Loucy (cell line): Measurements from ENCODE around the gene AADAC.

ENCODE experiments used
- EZH2phosphoT487 ChIP-seq: fragments of 200-600 bp; IDR thresholded peaks from 2 replicates; pipeline ENCODE4 v1.6.1; 2018; ENCODE audit warnings: antibody characterized with exemption, mild to moderate bottlenecking, moderate library complexity, borderline replicate concordance
- TF ChIP-seq, protein P1 (sequence below): fragments of 200-600 bp; sonication (generic); conservative IDR thresholded peaks from 2 replicates; pipeline ENCODE4 v1.5.1; 2014; ENCODE audit warnings: mild to moderate bottlenecking, antibody characterized with exemption, low read length

DNA sequence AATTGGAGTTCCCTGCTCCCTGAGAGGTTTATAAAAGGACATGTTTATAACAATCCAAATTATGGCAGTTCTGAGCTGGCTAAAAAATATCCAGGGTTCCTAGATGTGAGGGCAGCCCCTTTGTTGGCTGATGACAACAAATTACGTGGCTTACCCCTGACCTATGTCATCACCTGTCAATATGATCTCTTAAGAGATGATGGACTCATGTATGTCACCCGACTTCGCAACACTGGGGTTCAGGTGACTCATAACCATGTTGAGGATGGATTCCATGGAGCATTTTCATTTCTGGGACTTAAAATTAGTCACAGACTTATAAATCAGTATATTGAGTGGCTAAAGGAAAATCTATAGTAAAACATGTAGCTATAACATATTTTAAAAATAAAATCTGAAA, 13.9 kb downstream of the AADAC start:
- TF ChIP-seq, protein P1, sequence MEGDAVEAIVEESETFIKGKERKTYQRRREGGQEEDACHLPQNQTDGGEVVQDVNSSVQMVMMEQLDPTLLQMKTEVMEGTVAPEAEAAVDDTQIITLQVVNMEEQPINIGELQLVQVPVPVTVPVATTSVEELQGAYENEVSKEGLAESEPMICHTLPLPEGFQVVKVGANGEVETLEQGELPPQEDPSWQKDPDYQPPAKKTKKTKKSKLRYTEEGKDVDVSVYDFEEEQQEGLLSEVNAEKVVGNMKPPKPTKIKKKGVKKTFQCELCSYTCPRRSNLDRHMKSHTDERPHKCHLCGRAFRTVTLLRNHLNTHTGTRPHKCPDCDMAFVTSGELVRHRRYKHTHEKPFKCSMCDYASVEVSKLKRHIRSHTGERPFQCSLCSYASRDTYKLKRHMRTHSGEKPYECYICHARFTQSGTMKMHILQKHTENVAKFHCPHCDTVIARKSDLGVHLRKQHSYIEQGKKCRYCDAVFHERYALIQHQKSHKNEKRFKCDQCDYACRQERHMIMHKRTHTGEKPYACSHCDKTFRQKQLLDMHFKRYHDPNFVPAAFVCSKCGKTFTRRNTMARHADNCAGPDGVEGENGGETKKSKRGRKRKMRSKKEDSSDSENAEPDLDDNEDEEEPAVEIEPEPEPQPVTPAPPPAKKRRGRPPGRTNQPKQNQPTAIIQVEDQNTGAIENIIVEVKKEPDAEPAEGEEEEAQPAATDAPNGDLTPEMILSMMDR: no peak
- TF ChIP-seq EZH2phosphoT487: no peak
